GM18517 (cell line): Measurements from ENCODE around the gene FOXP1.
A peak's percentile ranks its signal among the peaks of the same experiment; 100 is the strongest.

Source experiments
- ATAC-seq: cut with Tn5 transposase; IDR thresholded peaks from one replicate; pipeline ENCODE4 v1.9.1; 2021; ENCODE audit warnings: mild to moderate bottlenecking, moderate library complexity; ENCODE audit not compliant: unreplicated experiment

The FOXP1 gene

DNA sequence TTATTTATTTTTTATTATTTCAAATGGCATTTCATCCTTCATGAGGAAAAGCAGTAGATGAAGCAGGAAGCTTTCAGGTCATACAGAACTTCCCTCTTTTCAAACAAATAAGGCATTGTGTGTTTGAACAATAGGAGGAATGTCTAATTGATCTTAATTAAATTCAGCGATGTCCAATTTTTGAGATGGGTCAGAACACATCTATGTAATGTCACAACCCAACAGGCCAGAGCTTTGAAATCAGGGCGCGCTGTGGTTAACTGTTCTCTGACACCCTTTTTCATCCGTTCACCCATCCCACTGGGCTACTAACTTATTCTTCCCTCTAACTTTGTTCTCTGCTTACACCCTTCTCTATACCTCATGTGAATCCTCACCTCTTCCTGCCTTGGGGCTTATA lies 510.5 kb downstream of the FOXP1 start:
- no peak for ATAC-seq

DNA sequence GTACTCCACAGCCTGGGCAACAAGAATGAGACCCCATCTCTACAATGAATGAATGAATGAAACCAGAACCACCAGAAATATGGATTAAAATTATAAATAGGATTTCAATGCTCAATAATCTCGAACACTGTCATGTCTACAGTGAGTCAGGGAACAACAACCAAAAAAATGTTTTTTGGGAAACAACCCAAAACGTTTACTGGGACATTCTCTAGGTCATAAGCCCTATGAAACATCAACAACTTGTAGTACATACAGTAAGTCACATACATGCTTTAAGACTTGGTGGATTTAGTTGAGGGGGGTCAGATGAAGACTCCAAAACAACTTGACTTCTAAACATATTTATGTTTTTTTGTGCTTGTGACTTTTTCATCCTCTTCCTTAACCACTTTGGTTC lies 511.2 kb downstream of the FOXP1 start:
- no peak for ATAC-seq

DNA sequence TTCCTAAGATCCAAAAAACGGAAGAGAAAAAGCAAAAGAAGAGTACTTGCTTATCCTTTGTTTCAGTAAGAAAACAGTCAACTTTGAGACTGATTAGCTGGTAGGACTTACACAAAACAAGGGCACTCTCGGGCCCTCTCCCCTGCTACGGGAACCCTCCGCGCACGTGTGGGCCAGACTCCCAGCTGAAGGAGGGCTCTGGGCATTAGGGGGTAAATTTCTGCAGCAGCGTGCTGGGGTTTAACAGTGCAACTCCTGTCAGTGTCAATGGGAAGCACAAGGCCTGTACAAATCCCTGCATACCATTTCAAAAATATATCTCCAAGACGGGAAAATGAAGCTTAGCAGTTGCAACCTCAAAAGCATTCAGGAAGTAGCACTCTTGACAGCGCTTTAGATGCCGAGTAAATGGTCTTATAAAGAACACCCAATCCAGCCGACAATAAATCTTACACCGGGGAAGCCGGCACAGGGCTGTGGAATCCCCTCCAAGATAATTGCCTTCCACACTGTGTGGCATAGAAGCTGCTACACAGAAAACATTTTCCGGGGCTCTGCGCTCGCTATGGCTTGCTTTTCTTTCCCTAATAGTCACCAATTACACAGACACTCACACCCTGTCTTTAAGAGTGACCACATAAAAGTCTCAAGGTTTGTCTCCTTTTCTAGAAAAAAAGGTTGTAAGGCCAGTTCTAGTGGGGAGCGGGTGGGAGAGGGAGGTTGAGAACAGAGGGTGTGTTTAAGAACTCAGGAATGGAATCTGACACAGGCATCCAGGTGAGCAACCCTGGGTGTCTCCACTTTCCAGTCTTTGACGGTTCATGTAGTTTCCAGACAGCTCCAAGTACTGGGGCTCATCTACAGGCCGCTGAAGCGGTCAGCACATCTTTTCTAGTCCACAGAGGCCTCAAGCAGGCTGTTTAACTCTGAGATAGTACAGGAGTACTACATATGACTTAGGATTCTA lies 512.7 kb downstream of the FOXP1 start:
- no peak for ATAC-seq

DNA sequence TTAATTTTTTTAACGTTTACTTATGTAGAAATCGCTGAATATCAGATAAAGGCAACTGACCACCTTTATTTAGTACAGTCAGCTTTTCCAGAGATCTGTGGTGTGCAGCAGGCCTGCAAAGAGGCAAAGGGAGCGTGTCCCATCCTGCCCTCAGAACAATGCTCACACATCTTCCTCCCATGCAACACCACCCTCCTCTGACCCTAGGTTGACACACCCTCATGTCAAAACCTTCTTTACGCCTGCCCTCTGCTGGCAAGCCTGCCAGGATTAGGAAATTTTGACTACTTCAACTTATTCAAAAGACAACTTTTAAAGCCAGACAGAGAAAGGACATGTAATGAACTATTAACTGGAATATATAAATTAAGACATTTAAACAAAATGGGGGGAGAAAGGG lies 513.7 kb downstream of the FOXP1 start:
- ATAC-seq, result no peak

DNA sequence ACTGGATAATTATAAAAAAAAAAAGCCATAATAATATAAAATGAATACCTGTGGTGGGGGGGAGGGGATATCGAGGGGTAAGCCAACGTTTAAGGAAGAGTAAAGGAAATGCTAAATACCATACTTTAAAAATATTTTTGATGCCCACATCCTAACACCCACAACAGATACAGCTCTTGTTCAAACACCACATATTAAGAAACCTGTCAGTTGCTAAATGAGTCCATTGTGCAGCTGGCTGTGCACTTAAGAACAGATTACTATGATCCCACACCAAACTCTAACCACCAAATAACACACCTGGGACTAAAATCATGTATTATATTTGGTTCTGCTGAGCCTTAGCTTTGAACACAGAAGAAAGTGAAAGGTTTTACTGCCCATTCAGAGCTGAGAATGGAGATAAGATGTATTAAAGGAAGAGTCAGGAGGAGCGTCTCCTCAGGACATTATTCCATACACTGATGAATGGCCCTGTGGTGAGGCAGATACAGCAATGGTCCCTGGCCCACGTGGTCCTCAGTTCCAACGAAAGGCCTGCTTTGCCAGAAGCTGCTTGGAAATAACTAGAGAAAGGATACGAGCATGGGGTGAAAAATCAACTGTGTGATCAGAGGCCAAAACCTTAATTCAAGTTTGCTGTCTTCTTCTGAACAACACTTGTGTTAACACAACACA lies 515.4 kb downstream of the FOXP1 start:
- ATAC-seq, result no peak

DNA sequence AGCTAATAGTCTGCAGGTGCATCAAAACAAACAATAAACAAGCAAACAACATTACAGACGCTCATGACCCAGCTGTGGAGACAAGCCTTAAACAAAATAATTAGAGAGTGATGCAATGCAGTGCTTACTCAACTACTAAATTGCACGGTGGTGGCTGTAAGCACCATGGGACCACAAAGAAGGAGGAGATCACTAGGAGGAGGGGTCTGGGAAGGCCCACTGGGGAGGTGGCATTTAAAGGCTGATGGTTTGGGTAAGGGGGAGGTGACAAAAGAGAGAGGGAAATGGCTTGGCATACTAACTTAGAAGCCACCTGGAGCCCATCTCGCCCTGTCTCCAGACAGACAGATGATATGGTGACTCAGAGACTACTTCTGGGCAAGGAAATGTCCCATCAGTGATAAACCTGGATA lies 516.7 kb downstream of the FOXP1 start:
- ATAC-seq, result no peak

DNA sequence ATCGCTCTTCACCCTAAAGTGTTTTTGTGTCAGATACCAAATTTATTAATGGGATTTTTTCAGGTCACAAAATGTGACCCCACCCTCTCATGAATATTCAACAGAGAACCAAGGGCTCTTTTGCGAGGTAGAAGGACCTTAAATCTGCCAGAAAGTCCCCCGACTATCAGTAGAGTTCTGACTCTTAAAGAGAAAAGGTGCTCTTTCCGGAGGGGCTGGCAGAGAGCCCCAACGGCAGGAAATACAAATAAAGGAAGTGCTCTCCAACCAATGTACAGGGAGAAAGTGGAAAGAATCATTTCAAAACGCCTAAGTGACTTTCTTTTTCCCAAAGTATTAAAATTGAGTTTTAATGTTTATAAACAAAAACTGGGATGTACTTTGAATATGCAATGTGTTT lies 517.2 kb downstream of the FOXP1 start:
- ATAC-seq, result no peak

DNA sequence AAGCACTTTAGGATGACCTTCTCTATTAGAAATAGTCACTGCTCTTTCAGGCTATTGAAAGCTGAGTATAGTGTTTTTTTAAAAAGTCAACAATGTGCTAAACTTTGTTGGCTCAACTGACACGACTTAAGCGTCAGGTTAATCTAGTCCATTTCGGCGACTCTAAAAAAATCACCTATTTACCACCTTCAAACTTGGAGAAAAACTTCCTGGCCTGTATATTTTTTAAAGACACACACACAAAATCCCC lies 517.8 kb downstream of the FOXP1 start:
- ATAC-seq, result no peak

DNA sequence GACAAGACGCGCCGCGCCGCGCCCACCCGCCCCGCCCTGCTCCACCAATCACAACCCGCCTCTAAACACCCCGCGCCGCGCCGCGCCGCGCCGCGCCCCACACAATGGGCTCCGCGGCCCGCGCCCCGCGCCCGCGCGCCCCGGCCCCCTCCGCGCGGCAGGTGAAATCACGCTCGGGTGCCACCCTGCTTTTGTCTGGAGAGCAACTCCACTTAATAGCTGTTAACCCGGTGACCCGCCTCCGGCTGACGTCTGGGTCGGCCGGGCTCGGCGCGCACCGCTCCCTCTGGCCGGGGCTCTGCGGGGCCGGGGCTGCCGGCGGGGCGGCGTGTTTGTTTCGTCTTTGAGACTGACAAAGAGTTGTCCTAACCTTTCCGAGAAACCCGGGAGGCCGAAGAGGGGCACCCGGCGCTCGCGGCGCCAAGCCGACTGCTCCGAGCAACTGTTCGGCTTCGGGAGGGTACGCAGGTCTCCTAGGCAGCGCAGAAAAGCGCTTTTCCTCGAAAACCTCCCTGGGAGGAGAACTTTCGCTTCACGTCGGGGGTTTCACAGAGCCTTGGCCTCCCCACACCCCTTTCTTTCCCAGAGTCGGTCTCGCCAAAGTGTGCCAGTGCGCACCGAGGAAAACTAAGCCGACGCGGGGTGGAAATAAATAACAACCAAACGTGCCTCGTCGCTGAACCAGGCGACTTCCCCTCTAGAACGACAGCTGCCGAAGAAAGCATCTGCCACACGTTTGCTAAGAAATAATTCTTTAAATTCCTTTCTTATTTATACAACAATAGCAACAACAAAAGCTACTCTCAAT lies 518.4 kb downstream of the FOXP1 start:
- no peak for ATAC-seq

DNA sequence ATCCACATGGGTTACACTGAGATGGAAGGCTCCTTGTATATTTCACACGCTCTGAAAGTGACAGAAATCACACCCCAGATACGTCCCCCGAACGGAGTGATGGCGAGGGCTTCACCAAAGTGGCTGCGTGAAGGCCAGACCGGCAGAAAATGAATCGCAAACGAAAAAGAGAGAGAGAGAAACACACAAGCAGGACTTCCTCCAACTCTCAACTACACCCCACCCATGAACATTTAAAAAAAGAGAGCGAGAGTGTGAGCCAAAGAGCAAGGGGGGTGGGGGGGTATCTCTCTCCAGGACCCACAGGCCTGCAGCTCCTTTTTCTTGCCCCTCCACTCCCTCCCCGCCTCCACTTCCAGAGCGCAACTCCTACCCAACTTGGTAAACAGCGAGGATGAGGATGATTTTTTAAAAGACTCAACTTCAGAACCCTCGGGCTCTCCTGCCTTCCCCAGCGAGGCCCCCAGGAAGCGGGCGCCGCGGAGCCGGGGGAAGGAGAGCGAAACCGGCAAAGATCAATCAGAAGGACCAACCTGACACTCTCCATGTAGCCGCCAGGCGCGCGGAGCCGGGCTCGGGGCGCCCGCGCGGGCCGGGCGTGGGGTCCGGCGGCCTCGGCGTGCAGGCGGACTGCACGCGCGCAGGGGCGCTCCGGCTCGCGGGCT lies 519.1 kb downstream of the FOXP1 start:
- ATAC-seq, result peak; percentile 58

DNA sequence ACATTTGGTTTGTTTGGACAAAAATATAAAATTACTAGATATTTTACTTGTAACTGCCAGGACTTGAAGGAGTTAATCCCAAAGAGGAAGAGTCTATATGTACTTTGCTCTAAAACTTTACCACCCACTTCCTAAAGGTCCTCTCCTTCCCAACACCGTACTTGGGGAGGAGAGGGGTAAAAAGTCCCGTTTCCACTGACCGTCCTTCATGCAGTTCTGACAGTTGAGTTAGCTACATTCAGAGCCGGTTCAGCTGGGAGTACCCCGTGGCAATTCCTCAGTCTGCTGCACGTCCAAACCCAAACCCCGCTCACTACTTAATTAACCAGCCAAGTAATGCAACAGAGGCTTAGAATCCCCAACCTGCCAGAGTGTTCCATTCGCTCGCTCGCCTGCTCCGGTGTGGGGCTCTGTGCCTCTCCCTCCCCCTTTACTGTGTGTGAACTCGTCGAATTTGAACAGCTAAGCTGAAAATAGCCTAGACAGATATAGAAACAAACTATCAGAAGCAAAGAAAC lies 519.7 kb downstream of the FOXP1 start:
- no peak for ATAC-seq

DNA sequence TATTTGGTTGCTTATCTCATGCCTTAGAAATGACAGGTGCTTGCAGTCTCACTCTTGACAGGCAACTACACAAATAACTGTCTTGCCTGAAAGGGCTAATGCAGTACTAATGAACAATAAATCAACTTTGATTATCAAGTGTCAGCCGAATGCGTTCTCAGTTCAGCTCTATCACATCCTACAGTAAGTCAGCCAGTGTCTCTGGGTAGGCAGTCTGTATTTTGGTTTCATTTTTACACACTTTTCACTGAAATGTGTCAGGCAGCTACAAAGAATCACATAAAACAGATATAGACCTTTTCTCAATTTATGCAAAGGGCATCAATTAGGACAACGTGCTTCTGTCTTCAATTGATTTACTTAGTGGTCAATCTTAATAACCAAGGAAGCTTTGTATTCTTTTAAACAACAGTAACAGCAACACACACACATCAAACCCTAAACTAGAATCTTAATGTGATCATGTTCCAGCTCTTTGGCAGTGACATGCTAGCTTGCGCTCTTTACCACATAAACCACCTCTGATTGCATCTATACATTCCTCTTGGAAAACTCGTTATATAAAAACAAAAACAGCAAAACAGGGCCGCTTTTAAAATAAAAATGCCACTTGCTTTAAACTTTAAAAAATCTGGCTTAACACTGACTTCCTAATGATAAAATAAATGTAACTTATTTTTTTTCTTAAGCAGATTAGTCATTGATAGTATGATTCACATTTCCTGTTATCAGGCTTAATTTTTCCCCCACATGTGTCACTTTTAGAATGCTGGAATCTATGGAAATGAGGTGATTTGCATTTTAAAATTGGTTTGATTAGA lies 520.4 kb downstream of the FOXP1 start:
- ATAC-seq, result peak; percentile 58

DNA sequence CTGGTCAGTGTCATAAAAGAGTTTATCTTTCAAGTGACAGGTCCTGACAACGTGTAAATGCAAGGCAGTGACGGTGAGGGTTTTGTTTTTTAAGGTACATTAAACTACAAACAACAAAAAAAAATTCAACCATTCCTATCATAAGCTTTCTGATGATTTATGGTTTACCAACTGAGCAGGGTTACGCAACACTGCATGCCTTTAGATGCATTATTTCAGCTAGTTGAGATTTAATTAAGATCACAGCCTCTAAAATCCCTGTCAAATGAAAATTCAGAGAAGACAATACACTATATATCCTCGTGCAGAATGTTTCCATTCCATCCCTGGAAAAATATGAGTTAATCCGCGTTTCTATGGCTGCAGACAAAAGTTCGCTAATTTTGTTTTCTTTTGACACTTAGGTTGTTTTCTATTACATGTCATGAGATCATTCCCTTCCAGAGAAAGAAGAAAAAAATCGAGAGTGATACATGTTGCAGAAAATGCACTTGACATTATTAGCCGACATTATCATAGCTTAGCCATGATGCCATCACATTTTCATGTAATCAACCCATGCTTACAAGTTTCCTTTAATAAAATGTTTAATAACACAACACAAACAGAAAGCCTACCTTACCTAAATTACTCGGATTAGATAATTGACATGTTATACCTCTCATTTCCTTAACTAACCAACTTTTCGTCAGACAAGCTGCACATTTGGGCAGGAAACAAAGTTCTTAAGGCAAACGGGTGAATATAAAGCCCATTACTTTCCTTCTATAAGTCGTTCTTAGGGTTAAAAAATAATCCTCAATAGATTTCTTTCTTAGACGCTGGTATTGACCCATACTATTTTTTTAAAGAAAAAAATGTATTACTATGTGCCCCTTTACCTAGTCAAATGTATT lies 521.2 kb downstream of the FOXP1 start:
- no peak for ATAC-seq

DNA sequence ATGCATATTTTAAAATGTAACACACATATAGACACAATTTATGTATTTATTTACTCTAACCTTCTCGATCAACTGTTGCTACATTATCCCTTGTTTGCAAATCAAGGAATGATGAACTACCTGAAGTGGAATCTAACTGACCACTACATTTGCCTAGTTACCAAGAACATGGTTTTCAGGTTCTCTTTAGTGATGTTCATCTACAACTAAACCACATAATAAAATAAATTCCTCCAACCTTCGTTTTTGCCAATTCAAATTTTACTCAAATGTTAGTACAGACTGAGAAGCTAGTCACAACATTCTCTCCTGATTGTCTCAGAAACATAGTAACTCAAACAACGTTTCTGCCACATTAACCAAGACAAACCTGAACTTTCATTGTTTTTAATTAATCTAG lies 521.9 kb downstream of the FOXP1 start:
- no peak for ATAC-seq

DNA sequence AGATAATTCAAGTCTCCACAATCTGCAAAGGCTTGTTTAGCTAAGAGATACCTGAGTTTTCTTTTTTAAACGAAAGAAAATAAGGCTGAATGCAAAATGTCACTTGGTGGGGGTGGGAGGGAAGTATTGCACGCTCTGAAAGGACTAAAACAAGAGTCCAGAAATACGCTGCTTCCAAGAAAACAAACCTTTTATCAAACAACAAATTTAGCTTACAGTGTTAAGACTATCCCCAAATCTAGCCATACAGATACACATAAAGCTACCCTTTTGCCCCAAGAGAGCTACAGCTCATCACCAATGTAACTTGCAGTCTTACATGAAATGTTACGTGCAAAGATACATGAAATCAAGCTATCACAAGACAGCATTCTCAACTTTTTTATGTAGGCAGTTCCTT lies 522.5 kb downstream of the FOXP1 start:
- no peak for ATAC-seq

DNA sequence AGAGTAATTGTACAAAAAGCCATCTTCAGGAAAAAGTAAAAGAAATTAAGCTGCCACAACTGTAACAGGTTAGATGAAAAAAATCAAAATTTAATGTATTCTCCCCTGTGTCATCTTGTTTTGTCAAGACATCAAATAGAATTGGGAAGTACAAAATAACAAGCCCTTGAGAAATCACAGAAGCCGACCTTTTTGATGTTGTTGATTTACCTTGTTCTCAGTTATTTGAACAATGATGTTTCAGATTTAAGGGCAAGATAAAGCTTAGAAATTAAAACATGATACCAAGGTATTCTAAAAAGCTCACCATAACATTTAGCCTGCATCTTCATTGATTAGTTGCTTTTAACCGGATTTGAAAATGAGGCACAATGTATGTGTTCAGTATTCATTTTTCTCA lies 523.0 kb downstream of the FOXP1 start:
- no peak for ATAC-seq

DNA sequence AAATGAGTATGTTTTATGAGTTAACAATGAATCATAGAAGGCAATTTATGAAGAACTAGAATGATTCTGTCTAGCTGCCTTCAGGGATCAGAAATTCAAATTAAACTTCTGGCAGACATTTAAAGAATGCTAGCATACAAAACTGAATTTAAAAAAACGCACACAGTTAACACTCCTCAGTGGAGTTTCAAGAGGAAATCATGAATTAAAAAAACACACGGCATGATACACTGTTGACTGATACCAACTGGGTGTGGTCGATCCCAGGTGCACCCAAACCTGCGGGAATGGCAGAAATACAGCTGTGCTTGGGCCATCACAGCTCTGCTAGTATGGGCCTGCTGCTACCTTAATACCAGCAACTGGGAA lies 526.0 kb downstream of the FOXP1 start:
- no peak for ATAC-seq

DNA sequence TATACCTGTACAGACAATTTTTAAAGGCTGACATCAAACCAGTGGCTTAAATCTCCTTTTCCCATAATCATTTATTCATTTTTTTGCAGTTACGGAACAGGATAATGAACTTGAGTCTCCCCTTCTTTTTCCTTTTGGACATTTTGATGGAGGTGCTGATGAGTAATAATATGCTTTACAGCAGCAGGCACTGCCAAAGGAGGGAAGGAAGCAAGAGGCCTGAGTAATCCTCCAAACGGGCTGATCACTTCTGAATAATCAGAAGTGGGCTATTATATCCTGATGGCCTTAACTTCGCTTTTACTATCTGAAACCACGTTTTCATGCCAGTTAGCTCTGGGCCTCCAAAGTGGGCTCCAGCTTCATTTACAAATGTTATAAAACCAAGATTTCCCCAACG lies 527.2 kb downstream of the FOXP1 start:
- ATAC-seq, result no peak
